ENCODE measurements around the gene EFEMP2. TPM values are rescaled to one million over a fixed set of nuclear protein-coding genes. Genes with fewer than 3 reads are reported as not detected.

Gene EFEMP2
- total and polyA plus RNA-seq, 2 donors (not counting 1 experiment from before 2014, with no cell fraction given): 9.5 to 14.7 TPM

DNA sequence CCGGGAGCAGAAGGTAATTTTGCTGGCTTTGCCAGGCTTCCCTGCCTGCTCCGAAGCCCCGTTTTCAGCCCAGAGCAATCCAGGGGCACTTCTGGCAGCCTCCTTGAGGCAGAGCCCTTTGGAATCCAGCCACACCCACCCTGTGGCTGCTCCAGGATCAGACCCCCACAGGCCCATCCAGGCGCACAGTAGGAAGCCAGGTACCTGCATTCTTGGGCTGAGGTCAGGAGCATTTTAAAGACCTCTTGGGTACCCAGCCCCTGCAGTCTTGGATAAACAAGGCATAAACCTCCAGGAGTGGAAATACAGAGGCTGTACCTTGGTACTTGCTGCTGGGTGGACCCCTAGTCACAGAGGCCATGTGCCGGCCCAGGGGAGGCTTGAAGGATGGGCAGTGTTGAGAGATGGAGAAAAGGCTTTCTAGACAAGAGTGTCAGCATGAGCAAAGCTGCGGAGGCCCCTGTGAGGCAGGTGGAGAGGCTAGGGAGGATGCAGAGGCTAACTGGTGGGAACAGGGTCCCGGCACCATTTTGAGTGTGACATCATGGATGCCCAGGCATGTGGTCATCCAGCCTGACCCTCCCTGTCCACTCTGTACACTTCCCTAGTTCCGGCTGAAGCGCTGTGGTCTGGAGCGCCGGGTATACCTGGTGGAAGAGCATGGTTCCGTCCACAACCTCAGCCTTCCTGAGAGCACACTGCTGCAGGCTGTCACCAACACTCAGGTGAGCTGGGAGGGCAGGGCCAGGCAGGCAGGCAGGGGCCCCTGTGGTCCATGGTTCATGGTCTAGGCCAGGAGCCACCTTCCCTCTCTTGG lies 8.5 kb downstream of the EFEMP2 start:
- Histone ChIP-seq H3K9ac (ENCODE audit: low read length) (no peak overlapping the region), H3K27ac (ENCODE audit: low read length in 2 of 2) (no peak overlapping the region), H3K79me2 (ENCODE audit: control insufficient read depth, insufficient read depth, low read length) (peaks cover 30% of the 10 kb centered on the region), H3K27me3 (replicated peaks in 1 of 4; ENCODE audit: control extremely low read depth in 1 of 4, control insufficient read depth in 3 of 4, insufficient read depth in 4 of 4, low read length in 3 of 4) (no peaks in the 10 kb centered on the region), H3K4me3 (ENCODE audit: control extremely low read depth in 1 of 5, extremely low read depth in 1 of 5, insufficient read depth in 1 of 5, low read depth in 2 of 5, low read length in 4 of 5) (no peak overlapping the region), H3K4me1 (ENCODE audit: control insufficient read depth in 2 of 2, insufficient read depth in 2 of 2, low read length in 2 of 2) (peaks cover 9 to 25% of the 10 kb centered on the region in 2 donors), H4K20me1 (ENCODE audit: control insufficient read depth, insufficient read depth, low read length, poor library complexity, severe bottlenecking) (peaks cover 34% of the 10 kb centered on the region), H3K36me3 (replicated peaks in 1 of 2; ENCODE audit: control extremely low read depth in 1 of 2, control insufficient read depth in 1 of 2, extremely low read depth in 1 of 2, insufficient read depth in 2 of 2, low read length in 1 of 2) (peaks cover 0 to 52% of the 10 kb centered on the region in 2 experiments), H3K9me3 (ENCODE audit: control extremely low read depth in 1 of 3, control insufficient read depth in 2 of 3, insufficient read depth in 1 of 3, low read length in 2 of 3) (no peaks in the 10 kb centered on the region), H2AFZ (ENCODE audit: insufficient read depth, low read depth, low read length, poor library complexity, severe bottlenecking) (no peak overlapping the region), H3K4me2 (replicated peaks; ENCODE audit: low read depth, low read length, poor library complexity, severe bottlenecking) (no peak overlapping the region)
- TF ChIP-seq EZH2 (IDR thresholded peaks at IDR 0.05; ENCODE audit: borderline replicate concordance, insufficient read depth, low read depth, low read length, poor library complexity, severe bottlenecking): no peak
- no peak for TF ChIP-seq CTCF (IDR thresholded peaks at IDR 0.05)
- Mint-ChIP-seq H3K4me1 (peaks cover 19% of the 10 kb centered on the region), H3K27me3 (no peaks in the 10 kb centered on the region), H3K27ac (no peak overlapping the region), H3K4me3 (no peak overlapping the region), H3K9me3 (ENCODE audit: insufficient read depth) (no peaks in the 10 kb centered on the region)
- ChIA-PET CTCF (interaction anchor here (1.1 to 8.6 kb wide), 2 partner anchors 9 to 24 kb away, joined by 3 to 244 read pairs; partner anchors contain the start of genes CCDC85B and FIBP), POLR2A (no interaction called here)
- 96% methylated on average over 11 of the region's 12 CpGs for WGBS (ENCODE audit: insufficient coverage)
- intact Hi-C loops (cut with micrococcal nuclease): no loop called here
- ATAC-seq (ENCODE audit: low read depth) (no peak), DNase-seq (no peak)

Measured in B cell (primary cell).